H1 (cell line): ENCODE data around the gene PGM2L1.

Experiments
- CHD7 ChIP-seq: fragments of 300-600 bp; sonication (generic); IDR thresholded peaks from 2 replicates; pipeline ENCODE4 v1.7.1; 2012; ENCODE audit warnings: low read length, moderate library complexity, mild to moderate bottlenecking, inconsistent platforms; ENCODE audit not compliant: insufficient replicate concordance
- EZH2 ChIP-seq: fragments of 200-600 bp; sonication (generic); IDR thresholded peaks from 2 replicates; pipeline ENCODE4 v1.7.1; 2012; ENCODE audit warnings: low read depth, mild to moderate bottlenecking, moderate library complexity, low read length, inconsistent platforms; ENCODE audit not compliant: severe bottlenecking
- SP1 ChIP-seq: IDR thresholded peaks from 2 replicates; pipeline ENCODE4 v1.6.1; 2011; ENCODE audit warnings: low read depth, low read length

GRCh38 chr11:74312326-74312725, 85.9 kb downstream of the PGM2L1 start:
- TF ChIP-seq CHD7 (no peak), EZH2 (no peak), SP1 (no peak)
